GM12801 (cell line): ENCODE measurements around the gene TMOD1.

Experiments
- CTCF ChIP-seq: IDR thresholded peaks from one replicate; pipeline ENCODE4 v1.5.1; 2011; ENCODE audit warnings: control low read depth; ENCODE audit not compliant: insufficient read length; ENCODE audit errors: extremely low read depth

Gene TMOD1

GRCh38 chr9:97630591-97630990, 129.1 kb downstream of the TMOD1 start:
- no peak for TF ChIP-seq CTCF

- no peak for TF ChIP-seq CTCF
These were observed 130.9 kb downstream of the TMOD1 start for GRCh38 chr9:97632248-97632984.

DNA sequence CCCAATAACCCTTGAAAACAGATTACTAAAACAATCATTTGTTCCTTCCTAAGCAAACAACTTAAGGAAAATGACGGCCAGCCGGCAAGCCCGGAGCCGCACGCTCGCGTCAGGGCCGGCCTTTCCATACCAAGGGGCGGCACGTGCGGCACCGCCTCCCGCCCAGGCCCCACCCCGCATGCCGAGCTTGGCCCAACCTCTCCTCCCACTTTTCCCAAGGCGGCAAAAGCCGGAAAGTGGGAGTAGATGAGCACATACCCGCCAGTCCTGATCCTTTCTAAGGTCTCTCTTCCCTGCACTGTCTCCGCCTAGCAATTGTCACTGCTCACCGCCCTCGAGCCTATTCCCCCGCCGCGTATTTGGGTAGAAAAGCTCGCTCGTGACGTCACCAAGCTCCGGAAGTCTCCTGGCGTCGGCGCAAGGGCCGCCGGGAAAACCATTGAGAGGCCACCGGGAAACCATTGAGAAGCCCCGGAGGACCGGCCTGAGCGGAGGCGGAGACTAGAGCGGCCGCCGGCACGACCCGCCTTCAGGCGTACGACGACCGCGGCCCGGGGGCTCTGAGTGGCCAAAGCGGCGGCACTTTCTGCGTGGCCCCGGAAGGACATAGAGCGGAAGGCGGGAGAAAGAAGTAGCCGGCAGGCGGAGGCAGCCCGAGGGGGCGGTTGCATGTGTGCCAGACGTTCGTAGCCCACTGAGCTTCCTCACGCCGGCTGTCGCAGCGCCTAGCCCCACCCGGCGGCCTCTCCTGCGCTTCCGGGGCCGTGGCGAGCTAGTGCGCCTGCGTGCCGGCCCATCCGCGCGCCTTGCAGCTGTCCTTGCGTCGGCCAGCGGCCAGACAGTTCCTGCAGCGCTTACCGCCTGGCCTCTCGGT, 131.8 kb downstream of the TMOD1 start, which contains the start of the genes NCBP1 and TSTD2:
Gene NCBP1 (plus strand): TSS at position 837 of the 874 bp plus-strand sequence. CDS start 61 bp downstream, outside the sequence.
Gene TSTD2 (minus strand): TSS at position 384 of the 874 bp plus-strand sequence. CDS start 5,806 bp downstream, outside the sequence.
- TF ChIP-seq CTCF, result no peak

- TF ChIP-seq CTCF, result no peak
These were observed 132.5 kb downstream of the TMOD1 start for GRCh38 chr9:97633859-97634490.

DNA sequence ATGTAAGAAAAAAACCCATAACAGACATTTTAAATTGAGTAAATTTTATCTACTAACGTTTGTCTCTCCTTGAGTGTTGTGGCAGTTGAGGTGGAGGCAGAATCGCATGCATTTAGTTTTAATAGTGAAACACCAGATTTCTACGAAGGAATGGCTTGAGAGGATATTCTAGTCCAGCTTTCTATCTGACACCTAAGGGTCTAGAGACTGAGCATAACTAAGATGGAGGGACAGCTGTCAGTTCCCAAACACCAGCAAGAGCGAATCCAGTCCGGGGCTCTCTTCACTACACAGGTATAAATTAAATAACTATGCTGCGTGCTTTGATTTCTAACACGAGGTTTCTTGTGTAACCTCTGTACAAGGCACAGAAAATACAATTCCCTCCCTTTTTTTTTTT, 133.6 kb downstream of the TMOD1 start:
- TF ChIP-seq CTCF, result no peak

GRCh38 chr9:97636903-97637302, 135.4 kb downstream of the TMOD1 start:
- TF ChIP-seq CTCF, result no peak

DNA sequence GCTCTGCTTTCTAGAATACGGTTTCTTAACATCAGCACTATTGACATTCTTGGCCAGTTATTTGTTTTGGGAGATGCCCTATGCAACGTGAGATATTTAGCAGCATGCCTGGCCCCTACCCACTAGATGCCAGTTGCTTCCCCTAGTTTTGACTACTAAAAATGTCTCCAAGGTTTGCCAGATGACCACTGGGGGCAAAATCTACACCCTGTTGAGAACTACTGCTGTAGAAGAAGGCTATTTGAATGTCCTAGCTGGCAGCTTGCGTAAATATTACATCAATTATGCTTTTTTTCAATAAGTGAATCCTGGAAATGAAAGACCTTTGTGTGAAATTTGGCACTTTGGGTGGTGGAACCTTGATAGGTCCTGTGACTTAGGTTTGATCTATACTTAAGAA, 137.2 kb downstream of the TMOD1 start:
- TF ChIP-seq CTCF, result no peak
